ENCODE results near the gene OLIG3.

OLIG3 gene

DNA sequence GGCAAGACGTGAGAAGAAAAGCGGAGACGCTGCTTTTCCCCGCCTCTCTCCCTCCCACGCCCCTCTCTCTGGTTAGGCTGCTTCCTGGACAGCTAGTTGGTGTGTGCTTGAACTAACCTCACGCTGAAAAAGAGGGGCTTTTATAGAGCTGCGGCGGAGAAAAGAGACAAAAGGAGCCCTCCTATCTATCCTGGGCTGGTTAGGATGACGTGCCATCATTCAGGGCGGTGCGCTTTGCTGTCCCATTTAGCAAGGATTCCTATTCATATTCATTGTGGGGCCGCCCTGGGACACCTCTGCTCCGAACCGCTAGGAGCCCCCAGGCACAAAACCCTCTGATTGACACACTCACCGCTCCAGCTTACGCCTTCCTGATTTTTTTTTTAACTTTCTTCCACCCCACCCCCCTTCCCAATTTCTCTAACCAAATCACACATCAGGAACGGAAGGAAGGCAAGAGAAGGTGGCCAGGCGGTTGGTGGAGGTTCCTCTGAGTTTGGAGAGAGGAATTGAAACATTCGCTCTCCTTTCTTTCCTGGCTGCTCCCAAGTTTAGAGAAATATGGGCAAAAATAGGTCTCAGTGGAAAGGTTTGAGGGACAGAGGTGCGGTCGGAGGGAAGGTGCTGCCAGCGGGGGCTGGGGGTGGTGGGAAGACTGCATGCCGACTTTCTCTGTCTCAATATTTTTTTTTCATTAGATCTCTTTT lies at the start of gene OLIG3:
OLIG3 (minus strand) TSS at position 114 of the 707 bp plus-strand sequence. CDS start 224 bp downstream, outside the sequence.
- TF ChIP-seq, protein P1, sequence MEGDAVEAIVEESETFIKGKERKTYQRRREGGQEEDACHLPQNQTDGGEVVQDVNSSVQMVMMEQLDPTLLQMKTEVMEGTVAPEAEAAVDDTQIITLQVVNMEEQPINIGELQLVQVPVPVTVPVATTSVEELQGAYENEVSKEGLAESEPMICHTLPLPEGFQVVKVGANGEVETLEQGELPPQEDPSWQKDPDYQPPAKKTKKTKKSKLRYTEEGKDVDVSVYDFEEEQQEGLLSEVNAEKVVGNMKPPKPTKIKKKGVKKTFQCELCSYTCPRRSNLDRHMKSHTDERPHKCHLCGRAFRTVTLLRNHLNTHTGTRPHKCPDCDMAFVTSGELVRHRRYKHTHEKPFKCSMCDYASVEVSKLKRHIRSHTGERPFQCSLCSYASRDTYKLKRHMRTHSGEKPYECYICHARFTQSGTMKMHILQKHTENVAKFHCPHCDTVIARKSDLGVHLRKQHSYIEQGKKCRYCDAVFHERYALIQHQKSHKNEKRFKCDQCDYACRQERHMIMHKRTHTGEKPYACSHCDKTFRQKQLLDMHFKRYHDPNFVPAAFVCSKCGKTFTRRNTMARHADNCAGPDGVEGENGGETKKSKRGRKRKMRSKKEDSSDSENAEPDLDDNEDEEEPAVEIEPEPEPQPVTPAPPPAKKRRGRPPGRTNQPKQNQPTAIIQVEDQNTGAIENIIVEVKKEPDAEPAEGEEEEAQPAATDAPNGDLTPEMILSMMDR (IDR thresholded peaks at IDR 0.05; ENCODE audit: control extremely low read depth, extremely low read depth, low read depth, missing control alignments) = no peak
- POLR2A ChIA-PET = no interaction called here
- DNase-seq (ENCODE audit: extremely low spot score) = peak; percentile 44
- CTCF ChIA-PET = no interaction called here

DNA sequence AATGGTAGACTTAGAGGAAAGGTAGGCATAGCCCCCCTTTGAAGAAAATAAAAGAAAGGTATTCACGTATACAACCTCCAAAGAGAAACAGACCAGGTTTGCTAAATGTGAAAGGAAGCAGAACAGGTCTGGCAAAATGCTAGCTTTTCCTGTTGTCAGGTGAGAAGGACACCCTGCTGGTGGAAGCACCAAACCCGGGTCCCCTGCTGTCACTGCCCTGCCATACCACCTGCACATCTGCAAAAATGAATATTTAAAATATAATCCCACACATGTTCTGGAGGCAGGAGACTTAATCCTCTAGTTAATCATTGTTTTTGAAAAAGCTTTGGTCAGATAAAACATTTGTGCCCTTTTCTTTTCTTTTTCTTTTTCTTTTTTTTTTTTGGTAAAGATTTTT lies 48.9 kb upstream of the OLIG3 start:
- ChIA-PET POLR2A (no interaction called here), CTCF (interaction anchor here (0.9 to 1.3 kb wide), 3 partner anchors 9 to 28 kb away, joined by 3 to 4 read pairs (median 3); no protein-coding TSS in a partner anchor)
- DNase-seq (ENCODE audit: extremely low spot score) = no peak
- TF ChIP-seq, protein P1 (IDR thresholded peaks at IDR 0.05; ENCODE audit: control extremely low read depth, extremely low read depth, low read depth, missing control alignments) = no peak

DNA sequence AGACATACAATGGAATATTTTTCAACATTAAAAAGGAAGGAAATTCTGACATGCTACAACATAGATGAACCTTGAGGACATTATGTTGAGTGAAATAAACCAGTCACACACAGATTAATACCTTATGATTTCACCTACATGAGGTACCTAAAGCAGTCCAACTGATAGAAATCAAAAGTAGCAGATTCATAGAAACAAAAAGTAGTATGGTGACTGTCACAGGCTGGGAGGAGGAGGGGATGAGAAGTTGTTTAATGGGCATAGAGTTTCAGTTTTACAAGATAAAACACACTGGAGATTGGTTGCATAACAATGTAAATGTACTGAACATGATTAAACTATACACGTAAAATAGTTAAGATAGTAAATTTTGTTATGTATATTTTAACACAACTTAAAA lies 48.5 kb upstream of the OLIG3 start:
- CTCF ChIA-PET = interaction anchor here (1.3 kb wide), 1 partner anchor 28 kb away, joined by 3 read pairs; no protein-coding TSS in a partner anchor
- POLR2A ChIA-PET = no interaction called here
- no peak for DNase-seq (ENCODE audit: extremely low spot score)

DNA sequence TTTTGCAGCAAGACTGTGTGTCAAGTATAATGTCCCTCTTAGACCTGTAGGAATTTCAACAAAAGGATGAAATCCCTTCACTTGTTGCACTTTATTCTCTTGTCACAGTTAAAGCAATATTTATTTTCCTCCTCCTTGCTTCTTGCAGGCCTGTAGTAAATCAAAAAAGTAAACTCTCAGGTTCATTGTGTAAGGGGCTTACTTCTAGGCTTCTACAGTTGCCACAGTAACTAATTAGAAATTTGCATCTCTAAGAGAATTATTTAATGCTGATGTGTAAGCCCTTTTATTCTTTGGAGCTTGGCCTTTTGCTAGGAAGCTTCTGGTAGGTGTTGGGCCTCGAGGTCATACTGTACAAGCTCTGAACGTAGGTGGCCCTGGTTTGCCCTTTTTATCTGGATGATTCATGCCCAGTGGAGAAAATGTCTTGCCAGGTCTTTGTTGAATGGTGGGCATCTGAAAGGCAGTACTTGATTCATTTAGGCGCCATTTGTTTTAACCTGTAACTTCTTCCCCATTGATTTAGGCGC lies 47.4 kb upstream of the OLIG3 start:
- ChIA-PET POLR2A (no interaction called here), CTCF (interaction anchor here (0.8 kb wide), 1 partner anchor 10 kb away, joined by 3 read pairs; no protein-coding TSS in a partner anchor)
- TF ChIP-seq, protein P1 (IDR thresholded peaks at IDR 0.05; ENCODE audit: control extremely low read depth, extremely low read depth, low read depth, missing control alignments) = no peak
- no peak for DNase-seq (ENCODE audit: extremely low spot score)

More for the DNA sequence above, 48.5 kb upstream of the OLIG3 start:
- TF ChIP-seq, protein P1 (IDR thresholded peaks at IDR 0.05; ENCODE audit: control extremely low read depth, extremely low read depth, low read depth, missing control alignments) = no peak

DNA sequence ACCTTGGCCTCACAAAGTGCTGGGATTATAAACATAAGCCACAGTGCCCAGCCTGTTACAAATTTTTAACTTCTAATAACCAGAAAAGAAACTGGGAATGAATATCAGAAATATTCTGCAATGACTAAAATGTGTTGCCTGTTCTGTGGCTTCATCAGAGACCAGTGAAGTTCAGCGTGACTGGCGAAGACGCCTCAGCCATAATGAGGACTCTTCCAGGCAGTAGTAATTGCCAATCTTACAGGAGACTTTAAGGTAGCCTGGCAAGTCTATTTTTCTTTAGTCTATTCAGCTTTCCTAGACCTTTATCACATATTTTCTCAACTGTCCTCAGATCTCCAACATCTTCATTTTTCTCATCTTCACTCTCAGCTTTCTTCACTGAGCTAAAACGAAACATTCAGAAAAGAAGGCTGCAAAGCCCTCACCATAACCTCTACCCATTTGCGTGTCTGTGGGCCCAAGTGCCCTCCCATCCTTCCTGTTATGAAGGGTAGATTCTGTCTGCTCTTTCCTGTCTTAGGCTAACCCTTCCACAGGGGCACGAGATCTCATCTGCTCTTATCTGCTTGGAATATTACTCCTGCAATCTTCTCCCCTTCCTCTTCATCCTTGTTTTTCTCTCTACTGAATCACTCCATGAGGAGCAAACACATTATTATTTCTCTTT lies 42.0 kb upstream of the OLIG3 start:
- DNase-seq (ENCODE audit: extremely low spot score) = no peak
- CTCF ChIA-PET = interaction anchor here (2.2 kb wide), 1 partner anchor 11 kb away, joined by 7 read pairs; no protein-coding TSS in a partner anchor
- POLR2A ChIA-PET = no interaction called here
- TF ChIP-seq, protein P1 (IDR thresholded peaks at IDR 0.05; ENCODE audit: control extremely low read depth, extremely low read depth, low read depth, missing control alignments) = no peak

DNA sequence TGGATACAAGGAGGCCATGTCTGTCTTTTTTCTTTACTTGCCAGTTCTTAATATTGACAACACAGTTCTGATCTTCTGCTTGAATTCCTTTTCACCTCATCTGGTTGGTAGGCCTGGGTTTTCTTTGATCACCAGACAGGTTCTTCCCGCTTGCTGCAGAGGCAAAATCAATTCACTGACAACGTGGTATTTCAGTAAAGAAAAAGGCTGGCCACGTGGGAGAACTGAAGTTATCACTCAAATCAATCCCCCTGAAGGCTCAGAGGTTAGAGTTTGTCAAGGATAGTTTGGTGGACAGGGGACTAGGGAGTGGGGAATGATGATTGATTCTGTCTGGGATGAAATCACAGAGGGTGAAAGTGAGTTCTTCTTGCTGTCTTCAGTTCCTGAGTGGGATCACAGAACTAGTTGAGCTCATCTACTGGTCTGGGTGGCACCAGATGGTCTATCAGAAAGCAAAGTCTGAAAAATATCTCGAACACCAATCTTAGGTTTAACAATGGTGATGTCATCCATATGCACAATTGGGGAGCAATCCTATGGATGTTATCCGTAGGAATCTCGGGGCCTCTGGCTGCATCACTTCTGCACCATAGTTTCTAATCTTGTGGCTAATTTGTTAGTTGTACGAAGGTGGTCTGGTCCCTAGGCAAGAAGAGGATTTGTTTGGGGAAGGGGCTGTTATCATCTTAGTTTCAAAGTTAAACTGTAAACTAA lies 37.3 kb upstream of the OLIG3 start:
- ChIA-PET CTCF (interaction anchor here (0.7 to 0.9 kb wide), 2 partner anchors 16 to 64 kb away, joined by 3 read pairs; no protein-coding TSS in a partner anchor), POLR2A (no interaction called here)
- no peak for DNase-seq (ENCODE audit: extremely low spot score)
- TF ChIP-seq, protein P1 (IDR thresholded peaks at IDR 0.05; ENCODE audit: control extremely low read depth, extremely low read depth, low read depth, missing control alignments) = no peak

Measured in GM10248 (cell line).